Renal cortical epithelial cell (primary cell): ENCODE results near the gene ACSM5. TPM values are rescaled to one million over a fixed set of nuclear protein-coding genes. Genes with fewer than 3 reads are reported as not detected.
"Not testable (repeated sequence)": the region's sequence is repeated elsewhere in the genome, so short reads cannot be mapped to it uniquely, and the experiment has no call there.

Source experiments
- DNase-seq: peaks from one replicate; pipeline ENCODE4 v3.0.0-alpha.2; 2011; ENCODE audit warnings: low read depth
- total RNA-seq: library from RNA; depleted of rRNA; stranded (reverse); fragments of >200 nt; gene quantifications from 2 replicates; pipeline ENCODE4 v1.2.3, GENCODE V29; 2014

The ACSM5 gene
- total RNA-seq, 1 donor from 2014 or later: 6.7 TPM

GRCh38 chr16:20451364-20451763 is 42.0 kb downstream of the ACSM5 start, which contains the start of gene ACSM2A:
Gene ACSM2A (plus strand): TSS chr16:20451521. CDS start chr16:20460115, 8,594 bp downstream.
- DNase-seq: peak; percentile 28

- DNase-seq: not testable (repeated sequence)
Measured at GRCh38 chr16:20453633-20454032, 44.3 kb downstream of the ACSM5 start.

- not testable (repeated sequence) for DNase-seq
Measured at GRCh38 chr16:20459227-20459626, 49.9 kb downstream of the ACSM5 start.

- DNase-seq: not testable (repeated sequence)
Measured at GRCh38 chr16:20460313-20460712, 51.0 kb downstream of the ACSM5 start.

GRCh38 chr16:20468954-20469353 is 59.6 kb downstream of the ACSM5 start:
- DNase-seq: not testable (repeated sequence)

- DNase-seq: not testable (repeated sequence)
Measured at GRCh38 chr16:20469930-20470329, 60.6 kb downstream of the ACSM5 start.

GRCh38 chr16:20470732-20471131 is 61.4 kb downstream of the ACSM5 start:
- DNase-seq: not testable (repeated sequence)

- DNase-seq: not testable (repeated sequence)
Measured at GRCh38 chr16:20477188-20477744, 67.9 kb downstream of the ACSM5 start.

- DNase-seq: not testable (repeated sequence)
Measured at GRCh38 chr16:20483989-20484388, 74.7 kb downstream of the ACSM5 start.

GRCh38 chr16:20484726-20485125 is 75.4 kb downstream of the ACSM5 start:
- DNase-seq: no peak

GRCh38 chr16:20485408-20485807 is 76.1 kb downstream of the ACSM5 start:
- DNase-seq: no peak

Other genes with a start within 250 kb of the ACSM5 start
- gene GP2, start 82.0 kb upstream of the ACSM5 start, total RNA-seq: not detected in 2 replicates
- not detected in 2 replicates for gene UMOD, start 56.8 kb upstream of the ACSM5 start, total RNA-seq
- not detected in 2 replicates for gene PDILT, start 4.8 kb upstream of the ACSM5 start, total RNA-seq
- 21.7 TPM in 1 of 2 replicates, not detected in the other for gene ACSM2A, start 42.0 kb downstream of the ACSM5 start, total RNA-seq
- gene ACSM2B, start 166.8 kb downstream of the ACSM5 start, total RNA-seq: 14.2 TPM in 1 of 2 replicates, not detected in the other